ENCODE measurements around the gene OR1N2.

DNA sequence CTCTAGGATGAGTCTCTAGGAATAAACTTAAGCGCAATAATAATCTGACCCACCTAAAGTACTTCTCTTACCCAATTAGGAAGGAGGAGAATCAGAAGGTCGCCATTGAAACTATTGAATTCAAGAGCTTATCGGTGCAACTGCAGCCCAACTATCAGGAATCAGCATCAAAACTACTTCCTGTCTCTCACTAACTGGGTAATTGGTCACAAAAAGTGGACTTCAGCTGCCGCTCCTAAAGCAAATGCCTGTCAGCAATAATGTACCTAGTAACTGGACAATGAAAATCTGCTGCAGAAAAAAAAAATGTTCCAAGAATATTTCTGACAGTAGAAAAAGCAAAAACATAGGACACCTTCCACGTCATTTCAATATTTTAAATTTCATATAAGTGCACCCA lies 27.0 kb downstream of the OR1N2 start:
- TF ChIP-seq, protein P1, sequence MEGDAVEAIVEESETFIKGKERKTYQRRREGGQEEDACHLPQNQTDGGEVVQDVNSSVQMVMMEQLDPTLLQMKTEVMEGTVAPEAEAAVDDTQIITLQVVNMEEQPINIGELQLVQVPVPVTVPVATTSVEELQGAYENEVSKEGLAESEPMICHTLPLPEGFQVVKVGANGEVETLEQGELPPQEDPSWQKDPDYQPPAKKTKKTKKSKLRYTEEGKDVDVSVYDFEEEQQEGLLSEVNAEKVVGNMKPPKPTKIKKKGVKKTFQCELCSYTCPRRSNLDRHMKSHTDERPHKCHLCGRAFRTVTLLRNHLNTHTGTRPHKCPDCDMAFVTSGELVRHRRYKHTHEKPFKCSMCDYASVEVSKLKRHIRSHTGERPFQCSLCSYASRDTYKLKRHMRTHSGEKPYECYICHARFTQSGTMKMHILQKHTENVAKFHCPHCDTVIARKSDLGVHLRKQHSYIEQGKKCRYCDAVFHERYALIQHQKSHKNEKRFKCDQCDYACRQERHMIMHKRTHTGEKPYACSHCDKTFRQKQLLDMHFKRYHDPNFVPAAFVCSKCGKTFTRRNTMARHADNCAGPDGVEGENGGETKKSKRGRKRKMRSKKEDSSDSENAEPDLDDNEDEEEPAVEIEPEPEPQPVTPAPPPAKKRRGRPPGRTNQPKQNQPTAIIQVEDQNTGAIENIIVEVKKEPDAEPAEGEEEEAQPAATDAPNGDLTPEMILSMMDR (IDR thresholded peaks at IDR 0.05; ENCODE audit: low read length), result no peak
- TF ChIP-seq EZH2 (optimal IDR thresholded peaks at IDR 0.05; ENCODE audit: low read depth, low read length) (no peak), EZH2phosphoT487 (IDR thresholded peaks at IDR 0.05; ENCODE audit: low read length) (no peak)

Data from MM.1S (cell line).